HG03457 (cell line): ENCODE measurements around the gene COL19A1.

Experiments
- ATAC-seq: cut with Tn5 transposase; IDR thresholded peaks from one replicate; pipeline ENCODE4 v1.9.1; 2021; ENCODE audit warnings: moderate number of reproducible peaks; ENCODE audit not compliant: unreplicated experiment

COL19A1 gene

GRCh38 chr6:70041411-70041810, 175.1 kb downstream of the COL19A1 start:
- ATAC-seq: no peak

DNA sequence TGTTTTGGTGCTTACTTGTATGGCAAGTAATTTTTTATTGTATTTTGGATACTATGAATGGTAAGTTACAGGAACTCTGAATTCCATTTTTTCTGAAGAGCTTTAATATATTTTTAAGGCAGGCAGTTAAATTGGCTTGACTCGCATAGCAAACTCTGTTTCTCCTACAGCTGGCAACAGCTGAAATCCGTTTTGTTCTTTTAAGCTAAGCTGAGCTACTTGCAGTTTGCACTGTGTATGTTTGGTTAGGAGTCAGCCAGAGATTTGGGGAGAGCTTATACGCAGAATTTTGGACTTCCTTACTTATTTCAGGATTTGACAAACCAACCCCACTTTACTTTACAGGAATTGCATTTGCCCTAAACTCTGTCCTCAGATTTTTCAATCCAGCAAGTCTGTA, 179.1 kb downstream of the COL19A1 start:
- ATAC-seq: no peak

DNA sequence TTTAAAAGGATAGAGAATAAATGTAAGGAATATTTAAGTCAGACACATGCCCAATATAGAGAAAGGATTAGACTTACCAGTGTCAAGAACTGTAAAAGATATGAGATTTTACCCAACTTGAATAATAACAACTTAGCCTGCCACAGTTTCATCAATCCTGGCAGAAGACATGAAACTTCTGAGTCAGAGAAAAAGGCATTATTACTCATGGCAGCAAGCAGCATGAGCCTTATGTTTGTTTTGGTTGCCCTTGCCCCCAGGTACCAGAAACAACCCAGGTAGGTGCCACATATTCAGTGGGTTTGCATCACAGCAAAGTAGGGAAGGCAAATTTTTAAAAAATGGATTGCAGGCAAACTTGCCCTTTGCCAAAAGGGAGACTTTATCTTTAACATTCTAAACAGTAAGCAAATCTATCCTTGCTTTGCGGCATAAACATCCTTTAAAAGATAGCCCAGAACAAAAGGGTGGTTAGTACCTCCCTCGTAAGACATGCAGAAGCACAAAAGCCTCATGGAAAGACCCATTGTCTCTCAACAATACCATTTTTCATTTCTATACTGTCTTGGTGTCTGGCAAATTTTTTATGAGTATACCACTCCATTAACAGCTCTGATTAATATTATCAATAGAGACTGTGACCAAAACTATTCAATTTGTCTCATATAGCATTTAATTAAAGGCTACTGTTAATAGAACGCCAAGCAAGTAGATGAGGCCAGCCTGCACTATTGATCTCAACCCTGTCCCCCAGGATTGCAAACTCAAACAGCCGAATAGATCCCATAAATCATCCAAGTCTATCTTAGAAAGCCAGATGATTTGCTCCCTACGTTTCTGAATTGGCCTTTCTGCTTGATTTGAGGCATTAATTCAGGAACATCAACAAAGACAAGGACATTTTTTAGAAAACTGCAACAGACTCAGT, 185.1 kb downstream of the COL19A1 start:
- no peak for ATAC-seq

GRCh38 chr6:70059039-70059719, 192.8 kb downstream of the COL19A1 start:
- no peak for ATAC-seq

GRCh38 chr6:70060680-70061079, 194.3 kb downstream of the COL19A1 start:
- ATAC-seq: no peak

GRCh38 chr6:70061546-70061945, 195.2 kb downstream of the COL19A1 start:
- ATAC-seq: no peak

- ATAC-seq: no peak
These were observed 195.7 kb downstream of the COL19A1 start for GRCh38 chr6:70062010-70062409.

DNA sequence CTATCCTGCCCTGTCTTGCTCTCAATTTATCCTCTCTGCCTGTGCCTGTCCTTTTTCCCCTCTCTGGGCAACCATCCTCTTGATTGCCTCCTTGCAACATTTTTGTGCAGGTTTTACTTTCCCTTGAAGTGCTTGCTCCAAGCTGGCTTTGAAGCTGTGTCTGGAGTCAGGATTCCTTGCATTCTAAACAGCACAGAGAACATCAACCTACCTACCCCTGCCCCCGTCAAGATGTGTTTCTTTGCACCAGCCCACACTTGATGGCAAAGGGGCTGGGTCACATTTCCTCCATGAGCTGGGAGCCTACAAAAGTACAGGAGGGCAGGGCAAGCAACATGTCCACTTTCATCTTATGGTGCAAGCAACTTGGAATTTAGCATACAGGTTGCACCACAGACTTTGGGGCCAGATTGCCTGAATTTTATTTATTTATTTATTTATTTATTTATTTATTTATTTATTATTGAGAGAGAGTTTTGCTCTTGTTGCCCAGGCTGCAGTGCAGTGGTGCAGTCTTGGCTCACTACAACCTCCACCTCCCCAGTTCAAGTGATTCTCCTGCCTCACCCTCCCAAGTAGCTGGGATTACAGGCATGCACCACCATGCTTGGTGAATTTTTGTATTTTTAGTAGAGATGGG, 206.3 kb downstream of the COL19A1 start:
- no peak for ATAC-seq

GRCh38 chr6:70073637-70074036, 207.3 kb downstream of the COL19A1 start:
- ATAC-seq: no peak

- no peak for ATAC-seq
These were observed 212.9 kb downstream of the COL19A1 start for GRCh38 chr6:70079241-70079640.

DNA sequence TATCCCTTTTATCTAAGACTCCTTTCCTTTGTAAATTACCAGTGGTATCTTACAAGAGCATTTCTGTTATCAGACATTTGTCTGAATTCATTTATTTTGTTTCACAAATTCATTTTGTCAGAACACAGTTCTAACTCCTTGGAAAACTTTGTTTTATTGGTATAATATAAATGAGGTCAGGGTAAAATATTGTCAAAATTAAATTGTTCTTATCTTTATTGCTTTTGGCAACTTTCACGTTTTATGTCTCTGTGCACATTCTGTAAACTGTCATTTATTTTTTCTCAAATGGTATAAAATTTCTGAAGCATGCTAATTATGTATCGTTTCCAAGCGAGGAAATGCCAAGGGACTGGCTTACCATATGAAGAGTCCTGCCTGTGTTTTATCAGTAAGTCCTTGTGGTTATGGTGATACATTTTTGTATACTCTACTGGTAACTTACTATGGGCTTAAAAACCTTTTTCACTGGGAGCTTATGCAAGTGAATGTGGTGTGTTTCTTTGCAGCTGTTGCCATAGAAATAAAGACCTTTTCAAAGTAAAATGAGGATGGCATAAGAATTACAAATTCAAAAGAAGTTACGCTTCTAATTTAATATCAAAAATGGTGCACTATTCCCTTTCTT, 214.2 kb downstream of the COL19A1 start:
- ATAC-seq: no peak

DNA sequence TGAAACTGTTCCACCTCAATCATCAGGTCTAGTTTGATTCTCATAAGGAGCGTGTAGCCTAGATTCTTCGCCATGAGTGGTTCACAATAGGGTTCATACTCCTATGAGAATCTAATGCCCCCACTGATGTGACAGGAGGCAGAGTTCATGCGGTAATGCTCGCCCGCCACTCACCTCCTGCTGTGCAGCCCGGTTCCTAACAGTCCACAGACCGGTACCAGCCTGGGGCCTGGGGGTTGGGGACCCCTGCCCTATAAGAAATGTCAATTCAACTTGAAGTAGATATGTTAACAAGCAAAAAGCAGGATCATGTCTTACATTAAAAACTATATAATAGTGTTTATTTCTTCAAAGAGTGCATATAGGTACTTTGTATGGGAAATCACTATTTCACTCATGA, 216.5 kb downstream of the COL19A1 start:
- no peak for ATAC-seq

GRCh38 chr6:70086806-70087205, 220.4 kb downstream of the COL19A1 start:
- ATAC-seq: no peak

GRCh38 chr6:70094156-70094555, 227.8 kb downstream of the COL19A1 start:
- ATAC-seq: no peak

DNA sequence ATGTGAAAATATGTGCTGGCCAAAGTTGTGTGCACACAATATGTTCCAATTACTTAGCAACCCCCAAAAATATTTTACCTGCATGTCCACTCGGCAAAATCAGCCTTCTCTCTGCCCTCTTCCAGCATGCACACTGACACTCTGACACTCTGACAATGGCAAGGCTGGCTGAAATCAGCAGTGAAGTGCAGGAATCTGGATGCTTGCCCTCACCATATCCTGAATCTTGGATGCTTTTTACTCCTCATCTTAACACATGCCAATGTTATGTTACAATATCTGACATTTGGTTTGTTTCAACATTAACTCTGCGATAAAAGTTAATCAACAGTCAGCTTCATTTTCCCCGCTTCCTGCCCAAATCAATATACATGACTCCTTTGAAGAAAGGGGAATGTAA, 233.4 kb downstream of the COL19A1 start:
- no peak for ATAC-seq

DNA sequence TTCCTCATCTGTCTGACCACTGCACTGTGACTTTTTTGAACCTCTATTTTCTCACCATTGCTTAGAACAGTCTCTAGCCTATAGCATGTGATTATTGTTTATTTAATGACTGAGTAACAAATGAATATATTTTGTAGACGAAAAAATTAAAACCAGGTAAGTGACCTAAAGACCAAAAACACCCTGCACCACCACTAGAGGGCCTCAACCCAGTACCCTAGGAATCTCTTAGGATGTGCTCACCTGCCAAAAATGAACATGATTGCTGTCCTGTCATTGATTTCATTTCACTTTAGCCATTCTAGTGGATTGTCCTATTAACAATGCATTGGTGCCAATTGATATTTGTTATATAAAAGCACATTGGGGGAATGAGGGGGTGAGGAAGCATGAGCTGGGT, 237.4 kb downstream of the COL19A1 start:
- ATAC-seq: no peak

DNA sequence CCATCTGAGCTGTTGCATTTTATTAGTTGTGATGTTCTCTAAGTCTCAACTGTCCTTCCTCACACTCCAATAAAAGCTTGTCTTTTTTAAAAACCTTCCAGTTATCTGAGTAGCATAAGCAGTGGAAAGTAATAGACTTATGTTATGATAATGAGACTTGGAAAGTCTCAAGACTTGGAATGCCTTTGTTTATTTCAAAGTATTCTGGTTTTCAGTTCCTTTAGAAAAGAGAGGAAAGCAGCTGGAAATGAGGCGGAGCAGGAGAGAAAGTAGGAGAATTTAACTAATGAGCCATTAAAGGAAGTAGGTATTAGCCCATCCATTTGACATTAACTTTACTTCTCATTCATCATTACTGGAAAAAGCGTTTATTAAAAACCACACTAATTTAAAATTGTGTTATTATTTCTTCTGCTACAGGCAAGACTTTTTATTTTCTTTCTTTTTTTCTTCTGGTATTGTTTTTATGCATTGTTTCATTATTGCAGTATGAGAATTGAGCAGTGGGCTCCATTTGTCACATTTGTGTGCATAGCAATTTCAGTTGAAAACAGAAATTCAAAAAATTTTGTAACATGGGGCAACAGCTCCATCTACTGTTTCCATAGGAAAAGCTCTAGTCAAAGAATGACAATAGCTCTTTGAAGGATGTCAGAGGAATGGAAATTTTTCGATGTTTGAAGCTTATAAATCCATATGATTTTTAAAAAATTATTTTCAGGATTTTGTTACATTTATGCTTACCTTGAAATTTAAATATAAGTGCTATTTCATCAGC, 241.7 kb downstream of the COL19A1 start:
- no peak for ATAC-seq

- ATAC-seq: no peak
These were observed 244.0 kb downstream of the COL19A1 start for GRCh38 chr6:70110126-70111022.

DNA sequence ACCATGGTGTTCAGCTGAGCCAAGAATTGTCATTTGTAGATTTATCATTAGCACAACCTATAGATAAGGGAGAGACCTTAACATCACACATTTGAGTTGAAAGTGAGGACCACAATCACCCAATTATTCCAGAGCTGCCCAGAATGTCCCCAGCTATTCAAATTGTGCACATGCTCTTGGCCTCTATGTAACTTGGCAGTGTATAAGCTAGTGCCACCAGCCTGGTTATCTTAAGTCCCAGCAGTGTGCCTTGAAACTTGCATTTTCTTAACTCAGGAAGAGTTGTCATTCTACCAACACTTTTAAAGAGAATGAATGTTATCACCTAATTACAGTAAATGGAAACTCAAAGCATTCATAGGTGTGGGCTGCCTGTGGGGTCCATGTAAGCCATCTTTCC, 245.4 kb downstream of the COL19A1 start:
- no peak for ATAC-seq

- ATAC-seq: no peak
These were observed 246.4 kb downstream of the COL19A1 start for GRCh38 chr6:70112716-70113115.
